Liver (tissue), 3 donors: ENCODE measurements around the gene PPM1E.

ENCODE experiments used
- CTCF ChIP-seq: fragments of 150-350 bp; IDR thresholded peaks from 2 replicates; pipeline ENCODE4 v1.5.1; 2017; ENCODE audit warnings: improper control_type of control experiment, low read depth, low read length; ENCODE audit not compliant: missing input control
- HNF4A ChIP-seq, 2 donors: conservative IDR thresholded peaks; 2 replicates each; pipeline ENCODE4 v1.6.1; 2016; ENCODE audit warnings: antibody characterized with exemption in 2 of 2, mild to moderate bottlenecking in 2 of 2
- JUND ChIP-seq, 2 donors: IDR thresholded peaks; 2 replicates each; pipeline ENCODE4 v1.6.1; 2016; ENCODE audit warnings: antibody characterized with exemption in 2 of 2
- NR2F2 ChIP-seq: IDR thresholded peaks from 2 replicates; pipeline ENCODE4 v1.6.1; 2016; ENCODE audit warnings: antibody characterized with exemption
- RAD21 ChIP-seq, 2 donors: IDR thresholded peaks; 2 replicates each; pipeline ENCODE4 v1.6.1; 2016; ENCODE audit warnings: antibody characterized with exemption in 2 of 2, mild to moderate bottlenecking in 2 of 2
- REST ChIP-seq: IDR thresholded peaks from 2 replicates; pipeline ENCODE4 v1.6.1; 2016; ENCODE audit warnings: antibody characterized with exemption, mild to moderate bottlenecking
- TAF1 ChIP-seq: conservative IDR thresholded peaks from 2 replicates; pipeline ENCODE4 v1.6.1; 2016; ENCODE audit warnings: antibody characterized with exemption, mild to moderate bottlenecking
- YY1 ChIP-seq: IDR thresholded peaks from 2 replicates; pipeline ENCODE4 v1.6.1; 2016; ENCODE audit warnings: antibody characterized with exemption, mild to moderate bottlenecking
- TF ChIP-seq, protein P1 (sequence below): IDR thresholded peaks from 2 replicates; pipeline ENCODE4 v1.6.1; 2016; ENCODE audit warnings: antibody characterized with exemption
- TF ChIP-seq, protein P2 (sequence below): IDR thresholded peaks from 2 replicates; pipeline ENCODE4 v1.6.1; 2016; ENCODE audit warnings: antibody characterized with exemption
- TF ChIP-seq, protein P3 (sequence below): IDR thresholded peaks from 2 replicates; pipeline ENCODE4 v1.6.1; 2016; ENCODE audit warnings: antibody characterized with exemption
- donor health status: healthy.
- donor health status: healthy.

DNA sequence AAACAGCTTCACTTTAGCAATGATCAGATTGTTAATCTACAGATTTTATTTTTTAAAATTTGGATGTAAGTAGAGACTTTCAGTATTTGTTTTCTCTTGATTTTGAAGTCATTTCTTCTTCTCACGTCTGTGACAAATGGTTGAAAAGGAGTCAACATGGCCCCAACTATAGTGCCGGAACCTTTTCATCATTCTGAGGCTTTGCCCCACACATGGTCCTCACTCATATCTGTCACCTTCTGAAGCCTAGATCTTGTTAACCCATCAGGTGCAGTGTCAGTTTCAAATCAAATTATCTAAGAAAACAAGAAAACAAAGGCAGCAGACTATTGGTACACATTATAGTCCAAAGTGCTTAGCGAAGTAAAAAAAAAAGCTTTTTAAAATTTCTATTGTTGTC lies 227.0 kb downstream of the PPM1E start:
- TF ChIP-seq RAD21 (IDR thresholded peaks at IDR 0.05) = no peak
- no peak for TF ChIP-seq CTCF
- TF ChIP-seq REST = no peak
- TF ChIP-seq YY1 = no peak
- TF ChIP-seq TAF1 = no peak
- TF ChIP-seq, protein P1, sequence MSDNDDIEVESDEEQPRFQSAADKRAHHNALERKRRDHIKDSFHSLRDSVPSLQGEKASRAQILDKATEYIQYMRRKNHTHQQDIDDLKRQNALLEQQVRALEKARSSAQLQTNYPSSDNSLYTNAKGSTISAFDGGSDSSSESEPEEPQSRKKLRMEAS = no peak
- TF ChIP-seq, protein P2, sequence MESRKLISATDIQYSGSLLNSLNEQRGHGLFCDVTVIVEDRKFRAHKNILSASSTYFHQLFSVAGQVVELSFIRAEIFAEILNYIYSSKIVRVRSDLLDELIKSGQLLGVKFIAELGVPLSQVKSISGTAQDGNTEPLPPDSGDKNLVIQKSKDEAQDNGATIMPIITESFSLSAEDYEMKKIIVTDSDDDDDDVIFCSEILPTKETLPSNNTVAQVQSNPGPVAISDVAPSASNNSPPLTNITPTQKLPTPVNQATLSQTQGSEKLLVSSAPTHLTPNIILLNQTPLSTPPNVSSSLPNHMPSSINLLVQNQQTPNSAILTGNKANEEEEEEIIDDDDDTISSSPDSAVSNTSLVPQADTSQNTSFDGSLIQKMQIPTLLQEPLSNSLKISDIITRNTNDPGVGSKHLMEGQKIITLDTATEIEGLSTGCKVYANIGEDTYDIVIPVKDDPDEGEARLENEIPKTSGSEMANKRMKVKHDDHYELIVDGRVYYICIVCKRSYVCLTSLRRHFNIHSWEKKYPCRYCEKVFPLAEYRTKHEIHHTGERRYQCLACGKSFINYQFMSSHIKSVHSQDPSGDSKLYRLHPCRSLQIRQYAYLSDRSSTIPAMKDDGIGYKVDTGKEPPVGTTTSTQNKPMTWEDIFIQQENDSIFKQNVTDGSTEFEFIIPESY = no peak
- TF ChIP-seq, protein P3, sequence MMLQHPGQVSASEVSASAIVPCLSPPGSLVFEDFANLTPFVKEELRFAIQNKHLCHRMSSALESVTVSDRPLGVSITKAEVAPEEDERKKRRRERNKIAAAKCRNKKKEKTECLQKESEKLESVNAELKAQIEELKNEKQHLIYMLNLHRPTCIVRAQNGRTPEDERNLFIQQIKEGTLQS = no peak
- no peak for TF ChIP-seq NR2F2
- no peak for TF ChIP-seq HNF4A (conservative IDR thresholded peaks at IDR 0.05)
- no peak for TF ChIP-seq JUND (IDR thresholded peaks at IDR 0.05)
